Myocyte (in vitro differentiated cells): Measurements from ENCODE around the gene TSPAN15. TPM values are rescaled to one million over a fixed set of nuclear protein-coding genes. Genes with fewer than 3 reads are reported as not detected.
"Not testable (repeated sequence)": the region's sequence is repeated elsewhere in the genome, so short reads cannot be mapped to it uniquely, and the experiment has no call there.

ENCODE experiments used
- DNase-seq: peaks from one replicate; pipeline ENCODE4 v3.0.0-alpha.2; 2012; ENCODE audit warnings: low read depth
- total RNA-seq: library from RNA; depleted of rRNA; stranded (reverse); fragments of >200 nt; gene quantifications from 2 replicates; pipeline ENCODE4 v1.2.3, GENCODE V29; 2014

Gene TSPAN15
- total RNA-seq, 1 donor from 2014 or later, result 5.5 TPM

- peak; percentile 74 for DNase-seq
Observed at GRCh38 chr10:69483963-69484362, 32.7 kb downstream of the TSPAN15 start.

- no peak for DNase-seq
Observed at GRCh38 chr10:69484736-69485135, 33.5 kb downstream of the TSPAN15 start.

GRCh38 chr10:69486922-69487730 lies 35.9 kb downstream of the TSPAN15 start:
- DNase-seq, result peak; percentile 80

- DNase-seq, result not testable (repeated sequence)
Observed at GRCh38 chr10:69488149-69488844, 37.0 kb downstream of the TSPAN15 start.

- DNase-seq, result not testable (repeated sequence)
Observed at GRCh38 chr10:69488856-69489255, 37.6 kb downstream of the TSPAN15 start.

- DNase-seq, result no peak
Observed at GRCh38 chr10:69489506-69490090, 38.3 kb downstream of the TSPAN15 start.

GRCh38 chr10:69490876-69491275 lies 39.6 kb downstream of the TSPAN15 start:
- no peak for DNase-seq

GRCh38 chr10:69491611-69492010 lies 40.3 kb downstream of the TSPAN15 start:
- no peak for DNase-seq

- peak; percentile 82 for DNase-seq
Observed at GRCh38 chr10:69492091-69492745, 41.0 kb downstream of the TSPAN15 start.

GRCh38 chr10:69492746-69493462 lies 41.6 kb downstream of the TSPAN15 start:
- DNase-seq, result peak; percentile 61

- DNase-seq, result no peak
Observed at GRCh38 chr10:69494626-69495558, 43.6 kb downstream of the TSPAN15 start.

GRCh38 chr10:69495666-69496065 lies 44.4 kb downstream of the TSPAN15 start:
- no peak for DNase-seq

GRCh38 chr10:69496352-69497230 lies 45.3 kb downstream of the TSPAN15 start:
- DNase-seq, result peak; percentile 94

GRCh38 chr10:69497231-69497561 lies 45.9 kb downstream of the TSPAN15 start:
- DNase-seq, result no peak

GRCh38 chr10:69497611-69498390 lies 46.5 kb downstream of the TSPAN15 start:
- DNase-seq, result no peak

- peak; percentile 92 for DNase-seq
Observed at GRCh38 chr10:69498711-69499471, 47.6 kb downstream of the TSPAN15 start.
